GM19452 (cell line): ENCODE measurements around the gene OR6S1.
"Not testable (repeated sequence)": the region's sequence is repeated elsewhere in the genome, so short reads cannot be mapped to it uniquely, and the experiment has no call there.

Source experiments
- ATAC-seq: cut with Tn5 transposase; IDR thresholded peaks from one replicate; pipeline ENCODE4 v1.9.1; 2021; ENCODE audit not compliant: unreplicated experiment

The OR6S1 gene

GRCh38 chr14:20671597-20672283, 30.2 kb upstream of the OR6S1 start:
- ATAC-seq = no peak

GRCh38 chr14:20668969-20669368, 27.5 kb upstream of the OR6S1 start:
- no peak for ATAC-seq

DNA sequence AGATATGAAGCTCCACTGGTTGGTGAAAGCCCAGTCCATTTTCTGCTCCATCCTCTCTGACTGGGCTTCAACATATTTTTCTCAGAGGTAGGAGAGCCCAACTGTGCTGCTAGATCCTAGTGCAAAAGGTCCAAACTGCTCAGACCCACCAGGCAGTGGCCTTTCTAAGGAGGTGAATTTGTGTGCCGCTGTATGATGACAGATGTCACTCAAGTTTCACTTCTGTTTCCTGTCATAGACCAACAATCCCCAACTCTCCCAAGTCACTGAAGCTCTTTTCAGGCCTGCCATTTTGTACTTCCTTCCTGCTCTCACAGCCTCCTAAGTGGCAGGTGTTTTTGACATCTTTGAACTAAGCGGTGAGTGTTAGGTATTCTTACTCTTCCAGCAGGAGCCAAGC, 26.5 kb upstream of the OR6S1 start:
- ATAC-seq = peak; percentile 73

DNA sequence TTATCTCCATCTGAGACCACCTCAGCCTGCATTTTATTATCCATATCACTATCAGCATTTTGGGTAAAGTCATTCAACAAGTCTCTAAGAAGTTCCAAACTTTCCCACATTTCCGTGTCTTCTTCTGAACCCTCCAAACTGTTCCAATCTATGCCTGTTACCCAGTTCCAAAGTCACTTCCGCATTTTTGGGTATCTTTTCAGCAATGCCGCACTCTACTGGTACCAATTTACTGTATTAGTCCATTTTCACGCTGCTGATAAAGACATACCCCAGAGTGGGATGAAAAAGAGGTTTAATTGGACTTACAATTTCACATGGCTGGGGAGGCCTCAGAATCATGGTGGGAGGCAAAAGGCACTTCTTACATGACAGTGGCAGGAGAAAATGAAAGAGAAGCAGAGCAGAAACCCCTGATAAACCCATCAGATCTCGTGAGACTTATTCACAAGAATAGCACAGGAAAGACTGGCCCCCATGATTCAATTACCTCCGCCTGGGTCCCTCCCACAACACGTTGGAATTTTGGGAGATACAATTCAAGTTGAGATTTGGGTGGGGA, 25.0 kb upstream of the OR6S1 start:
- ATAC-seq = not testable (repeated sequence)

- ATAC-seq = no peak
Observed at GRCh38 chr14:20662968-20663732, 21.7 kb upstream of the OR6S1 start.

- no peak for ATAC-seq
Observed at GRCh38 chr14:20661197-20661596, 19.7 kb upstream of the OR6S1 start.

- no peak for ATAC-seq
Observed at GRCh38 chr14:20659813-20660395, 18.4 kb upstream of the OR6S1 start.

DNA sequence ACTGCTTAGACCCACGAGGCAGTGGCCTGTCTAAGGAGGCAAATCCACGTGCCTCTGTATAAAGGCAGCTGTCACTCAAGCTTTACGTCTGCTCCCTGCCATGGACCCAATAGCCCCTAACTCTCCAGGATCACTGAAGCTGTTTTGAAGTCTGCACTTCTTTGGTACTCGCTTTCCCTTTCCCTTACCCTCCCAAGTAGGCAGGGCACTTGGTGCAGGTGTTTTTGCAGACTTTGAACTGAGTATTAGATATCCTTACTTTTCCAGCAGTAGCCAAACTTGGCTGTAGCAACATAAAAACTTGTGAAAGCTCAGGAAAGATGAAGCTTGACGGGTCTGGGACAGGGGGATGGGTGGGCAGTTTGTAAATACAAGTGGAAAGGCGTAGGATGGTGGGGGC, 17.8 kb upstream of the OR6S1 start:
- no peak for ATAC-seq

- no peak for ATAC-seq
Observed at GRCh38 chr14:20658246-20658645, 16.8 kb upstream of the OR6S1 start.

DNA sequence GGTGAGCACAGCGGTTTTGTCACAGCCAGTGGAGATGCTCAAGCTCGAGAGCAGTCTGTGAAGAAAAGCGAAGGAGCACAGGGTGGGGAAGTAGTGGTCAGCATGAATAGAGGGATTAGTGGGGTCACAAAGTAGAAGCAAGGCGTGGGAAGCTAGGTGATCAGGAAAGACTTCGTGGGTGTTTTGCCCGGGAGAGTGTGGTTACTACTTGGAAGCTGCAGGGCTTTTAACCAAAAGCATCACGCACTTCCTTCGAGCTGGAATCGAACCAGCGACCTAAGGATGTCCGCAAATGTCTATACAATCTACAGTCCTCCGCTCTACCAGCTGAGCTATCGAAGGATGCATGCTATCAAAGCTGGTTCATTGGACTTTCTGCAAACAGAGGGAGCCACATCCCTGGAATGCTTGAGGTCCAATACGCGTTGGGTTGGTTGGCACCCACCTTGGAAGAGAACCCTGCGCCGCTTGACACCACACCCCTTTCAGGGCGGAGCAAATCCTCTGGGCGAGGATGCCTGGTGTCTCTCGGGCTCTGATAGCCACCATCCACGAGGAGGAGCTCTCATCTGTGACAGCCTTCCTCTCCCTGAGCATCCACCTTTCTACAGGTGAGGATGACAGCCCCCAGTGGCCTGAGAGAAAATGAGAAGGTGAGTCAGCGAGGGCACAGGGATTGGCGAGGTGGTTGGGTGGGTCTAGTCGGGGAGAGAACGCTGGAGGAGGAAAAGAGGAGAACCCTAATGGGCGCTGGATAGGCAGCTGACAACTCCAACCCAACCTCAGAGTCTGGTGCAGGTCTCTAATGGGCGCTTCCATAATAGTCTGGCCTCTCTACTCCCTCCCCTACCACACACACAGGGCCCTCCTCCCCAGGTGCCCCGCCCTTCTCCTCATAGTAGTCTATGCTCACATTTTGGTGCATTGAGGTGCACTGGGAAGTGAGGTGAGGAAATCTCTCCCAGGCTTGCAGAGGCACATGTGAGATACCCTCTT, 16.0 kb upstream of the OR6S1 start:
- no peak for ATAC-seq

- ATAC-seq = no peak
Observed at GRCh38 chr14:20656274-20656673, 14.8 kb upstream of the OR6S1 start.

DNA sequence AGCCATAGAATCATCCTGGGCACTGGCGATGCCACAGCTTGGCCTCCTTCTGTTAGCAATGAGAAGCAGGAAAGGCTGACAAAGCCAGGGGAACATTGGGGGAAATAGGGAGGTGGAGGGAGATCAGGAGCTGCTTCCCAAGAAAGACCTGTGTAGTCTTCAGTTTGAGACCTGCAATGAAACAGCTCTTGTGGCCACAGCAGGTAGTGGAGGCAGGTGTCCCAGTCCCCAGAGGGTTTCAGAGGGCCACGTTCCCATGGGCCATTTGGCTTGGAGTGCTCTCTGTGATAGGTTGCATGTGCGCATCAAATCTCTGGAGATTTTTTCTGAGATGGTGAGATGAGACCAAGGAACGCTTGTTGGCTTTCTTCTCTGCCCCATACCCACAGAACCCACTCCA, 14.4 kb upstream of the OR6S1 start:
- no peak for ATAC-seq

GRCh38 chr14:20652996-20653975, 11.8 kb upstream of the OR6S1 start:
- no peak for ATAC-seq

DNA sequence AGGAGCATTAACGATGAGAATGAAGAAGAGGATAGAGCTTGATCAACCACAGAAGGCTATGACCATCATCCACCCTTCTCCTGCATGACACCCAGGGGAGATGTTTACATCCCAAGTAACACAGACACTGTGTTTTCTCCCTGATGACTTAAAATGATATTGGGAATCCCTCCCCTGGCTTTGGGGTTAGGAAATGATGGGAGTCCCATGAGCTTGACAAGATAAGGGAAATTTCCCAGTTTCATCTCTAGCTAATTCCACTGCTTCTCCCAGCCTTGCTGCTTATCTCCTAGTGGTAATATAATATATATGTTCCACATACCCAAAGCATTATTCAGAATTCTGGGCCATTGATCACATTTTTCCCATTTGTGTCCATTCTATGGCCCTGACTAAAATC, 4.0 kb upstream of the OR6S1 start:
- ATAC-seq = no peak

DNA sequence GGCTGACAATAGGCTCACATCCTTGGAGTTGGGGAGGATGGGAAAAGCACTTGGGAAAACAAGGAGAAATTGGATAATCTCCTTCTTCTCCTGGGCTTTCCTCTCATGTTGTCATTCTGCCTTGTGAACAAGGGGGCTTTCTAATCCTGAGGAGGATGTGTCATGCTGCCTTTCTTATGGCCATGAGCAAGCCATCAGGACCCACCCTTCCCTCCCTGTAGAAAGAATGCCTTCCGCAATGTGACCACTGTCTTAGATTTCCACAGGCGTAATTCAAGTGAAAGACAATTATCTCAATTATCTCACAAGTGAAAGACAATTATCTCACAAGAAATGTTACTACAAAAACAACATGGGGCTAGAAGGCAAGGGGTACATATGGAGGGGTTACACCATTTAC, 3.0 kb upstream of the OR6S1 start:
- ATAC-seq = no peak

- not testable (repeated sequence) for ATAC-seq
Observed at GRCh38 chr14:20642755-20643154, 1.3 kb upstream of the OR6S1 start.

DNA sequence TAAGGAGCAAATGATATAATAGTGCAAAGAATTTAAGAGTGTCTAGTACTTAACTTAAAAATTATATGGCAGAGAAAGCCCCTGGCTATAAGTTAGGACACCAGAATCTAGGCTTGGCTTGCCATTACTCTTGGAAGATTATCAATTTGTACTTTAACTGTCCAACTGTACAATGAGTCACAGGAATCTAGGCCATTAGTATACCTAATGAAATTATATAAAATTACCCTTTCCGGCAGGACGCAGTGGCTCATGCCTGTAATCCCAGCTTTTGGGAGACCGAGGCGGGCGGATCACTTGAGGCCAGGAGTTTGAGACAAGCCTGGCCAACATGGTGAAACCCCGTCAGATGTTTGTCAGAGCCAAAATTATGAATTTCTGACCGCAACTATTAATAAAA, 691 bp upstream of the OR6S1 start:
- ATAC-seq = no peak

DNA sequence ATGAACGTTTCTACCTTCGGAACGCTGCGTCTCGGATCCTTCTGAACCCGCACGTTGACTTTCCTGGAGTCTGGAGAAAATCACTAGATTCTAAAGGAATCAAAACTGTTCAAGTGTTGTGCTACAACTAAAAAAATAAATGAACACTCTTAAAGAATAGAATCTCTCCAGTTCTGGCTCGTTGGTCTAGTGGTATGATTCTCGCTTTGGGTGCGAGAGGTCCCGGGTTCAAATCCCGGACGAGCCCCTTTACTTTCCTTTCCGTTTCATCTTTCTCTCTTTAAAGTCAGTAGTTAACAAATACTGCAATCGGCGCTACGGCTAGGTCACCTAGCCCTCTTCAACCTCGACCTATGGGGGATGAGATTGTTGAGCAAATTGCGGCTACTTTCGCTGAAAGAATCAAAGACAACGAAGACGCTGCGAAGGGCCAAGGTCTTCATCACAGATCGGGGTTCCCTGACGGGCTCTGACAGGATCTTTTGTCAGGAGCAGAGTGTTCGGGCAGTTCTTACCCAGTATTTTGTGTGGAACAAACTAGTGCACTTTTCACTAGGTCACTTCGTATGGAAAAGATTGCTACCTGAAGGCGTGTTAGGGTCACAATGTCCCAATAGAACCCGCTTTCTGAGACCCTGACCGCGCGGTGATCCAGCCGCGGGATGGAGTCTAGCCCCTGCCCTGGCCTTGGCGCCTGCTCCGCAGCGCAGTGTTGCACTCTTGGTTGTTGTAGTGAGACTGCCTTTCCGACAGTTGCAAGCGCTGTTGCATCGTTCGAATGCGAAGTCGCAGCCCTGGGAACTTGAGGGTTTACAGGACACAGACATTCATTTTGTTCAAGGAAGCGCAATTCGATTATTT, 8.4 kb downstream of the OR6S1 start:
- peak; percentile 65 for ATAC-seq

GRCh38 chr14:20632448-20632830, 9.1 kb downstream of the OR6S1 start:
- ATAC-seq = peak; percentile 22
